ENCODE measurements around the gene TMEM145.

DNA sequence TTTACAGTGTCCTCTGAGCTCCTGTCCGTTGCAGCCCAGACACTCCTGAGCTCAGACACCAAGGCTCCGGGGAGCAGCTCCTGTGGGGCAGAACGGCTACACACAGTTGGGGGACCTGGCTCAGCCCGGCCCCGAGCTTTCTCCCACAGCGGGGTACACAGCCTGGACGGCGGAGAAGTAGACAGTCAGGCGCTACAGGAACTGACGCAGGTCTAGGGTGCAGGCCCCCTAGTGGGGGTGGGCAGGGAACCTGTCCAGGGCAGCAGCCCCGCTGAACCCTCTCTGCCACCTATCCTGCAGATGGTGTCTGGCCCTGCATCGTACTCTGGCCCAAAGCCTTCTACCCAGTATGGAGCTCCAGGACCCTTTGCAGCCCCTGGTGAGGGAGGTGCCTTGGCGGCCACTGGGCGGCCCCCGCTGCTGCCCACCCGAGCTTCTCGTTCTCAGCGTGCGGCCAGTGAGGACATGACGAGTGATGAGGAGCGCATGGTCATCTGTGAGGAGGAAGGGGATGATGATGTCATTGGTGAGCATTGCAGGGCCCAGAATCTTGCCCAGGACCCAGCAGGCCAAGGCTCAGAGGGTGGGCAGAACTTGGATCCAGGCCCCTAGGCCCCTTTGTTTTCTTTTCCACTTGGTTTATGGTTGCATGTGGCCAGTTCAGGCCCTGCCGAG is 24.1 kb upstream of the TMEM145 start:
- TF ChIP-seq, protein P1, sequence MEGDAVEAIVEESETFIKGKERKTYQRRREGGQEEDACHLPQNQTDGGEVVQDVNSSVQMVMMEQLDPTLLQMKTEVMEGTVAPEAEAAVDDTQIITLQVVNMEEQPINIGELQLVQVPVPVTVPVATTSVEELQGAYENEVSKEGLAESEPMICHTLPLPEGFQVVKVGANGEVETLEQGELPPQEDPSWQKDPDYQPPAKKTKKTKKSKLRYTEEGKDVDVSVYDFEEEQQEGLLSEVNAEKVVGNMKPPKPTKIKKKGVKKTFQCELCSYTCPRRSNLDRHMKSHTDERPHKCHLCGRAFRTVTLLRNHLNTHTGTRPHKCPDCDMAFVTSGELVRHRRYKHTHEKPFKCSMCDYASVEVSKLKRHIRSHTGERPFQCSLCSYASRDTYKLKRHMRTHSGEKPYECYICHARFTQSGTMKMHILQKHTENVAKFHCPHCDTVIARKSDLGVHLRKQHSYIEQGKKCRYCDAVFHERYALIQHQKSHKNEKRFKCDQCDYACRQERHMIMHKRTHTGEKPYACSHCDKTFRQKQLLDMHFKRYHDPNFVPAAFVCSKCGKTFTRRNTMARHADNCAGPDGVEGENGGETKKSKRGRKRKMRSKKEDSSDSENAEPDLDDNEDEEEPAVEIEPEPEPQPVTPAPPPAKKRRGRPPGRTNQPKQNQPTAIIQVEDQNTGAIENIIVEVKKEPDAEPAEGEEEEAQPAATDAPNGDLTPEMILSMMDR (IDR thresholded peaks at IDR 0.05): no peak
- TF ChIP-seq POLR2A (IDR thresholded peaks at IDR 0.05): no peak

Measured in uterus (tissue), 2 donors.